Measurements from ENCODE around the gene TRIM42. TPM values are rescaled to one million over a fixed set of nuclear protein-coding genes. Genes with fewer than 3 reads are reported as not detected.

Gene TRIM42
- total and polyA plus RNA-seq, 2 of the 8 experiments (the other 6 are each of a cell fraction or from before 2014, with no cell fraction given) = not detected

DNA sequence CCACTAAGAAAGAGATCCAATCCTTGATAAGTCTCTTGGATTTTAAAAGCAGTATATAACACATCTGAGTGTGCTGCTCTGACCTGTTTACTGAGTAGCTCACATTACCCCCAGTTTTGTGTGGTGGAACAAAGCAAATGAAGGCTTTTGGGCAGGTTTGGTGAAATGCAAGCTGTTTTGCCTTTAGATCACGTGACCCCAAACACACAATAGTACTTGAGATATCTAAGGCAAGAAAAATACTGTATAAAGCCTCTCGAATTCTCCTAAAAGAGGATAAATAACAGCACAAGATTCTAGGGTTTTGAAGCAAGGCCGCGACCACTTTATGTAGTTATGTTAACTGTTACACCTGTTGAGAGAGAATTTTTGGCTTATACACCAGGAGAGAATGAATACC is 49.3 kb upstream of the TRIM42 start (continued):
- TF ChIP-seq JUN (IDR thresholded peaks at IDR 0.05; ENCODE audit: low read depth, low read length) (no peak), KDM4A (IDR thresholded peaks at IDR 0.05; ENCODE audit: low read depth, low read length, severe bottlenecking) (no peak)
- TF ChIP-seq, protein P1, sequence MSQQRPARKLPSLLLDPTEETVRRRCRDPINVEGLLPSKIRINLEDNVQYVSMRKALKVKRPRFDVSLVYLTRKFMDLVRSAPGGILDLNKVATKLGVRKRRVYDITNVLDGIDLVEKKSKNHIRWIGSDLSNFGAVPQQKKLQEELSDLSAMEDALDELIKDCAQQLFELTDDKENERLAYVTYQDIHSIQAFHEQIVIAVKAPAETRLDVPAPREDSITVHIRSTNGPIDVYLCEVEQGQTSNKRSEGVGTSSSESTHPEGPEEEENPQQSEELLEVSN (IDR thresholded peaks at IDR 0.05) = no peak
- TF ChIP-seq, protein P2, sequence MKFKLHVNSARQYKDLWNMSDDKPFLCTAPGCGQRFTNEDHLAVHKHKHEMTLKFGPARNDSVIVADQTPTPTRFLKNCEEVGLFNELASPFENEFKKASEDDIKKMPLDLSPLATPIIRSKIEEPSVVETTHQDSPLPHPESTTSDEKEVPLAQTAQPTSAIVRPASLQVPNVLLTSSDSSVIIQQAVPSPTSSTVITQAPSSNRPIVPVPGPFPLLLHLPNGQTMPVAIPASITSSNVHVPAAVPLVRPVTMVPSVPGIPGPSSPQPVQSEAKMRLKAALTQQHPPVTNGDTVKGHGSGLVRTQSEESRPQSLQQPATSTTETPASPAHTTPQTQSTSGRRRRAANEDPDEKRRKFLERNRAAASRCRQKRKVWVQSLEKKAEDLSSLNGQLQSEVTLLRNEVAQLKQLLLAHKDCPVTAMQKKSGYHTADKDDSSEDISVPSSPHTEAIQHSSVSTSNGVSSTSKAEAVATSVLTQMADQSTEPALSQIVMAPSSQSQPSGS (IDR thresholded peaks at IDR 0.05; ENCODE audit: low read length) = no peak
